Erythroblast (primary cell): ENCODE measurements around the gene SUCO.

Experiments
- GATA1 ChIP-seq: IDR thresholded peaks from 2 replicates; pipeline ENCODE4 v1.6.1; 2011; ENCODE audit warnings: low read depth, mild to moderate bottlenecking, control low read depth, low read length, moderate library complexity
- POLR2A ChIP-seq: IDR thresholded peaks from 2 replicates; pipeline ENCODE4 v1.6.1; 2011; ENCODE audit warnings: mild to moderate bottlenecking, low read length

GRCh38 chr1:172627702-172628101 is 94.8 kb downstream of the SUCO start:
- TF ChIP-seq POLR2A (no peak), GATA1 (no peak)
